Uterus (tissue), 4 donors: ENCODE results near the gene ZSWIM8. TPM values are rescaled to one million over a fixed set of nuclear protein-coding genes. Genes with fewer than 3 reads are reported as not detected.
"Not testable (repeated sequence)": the region's sequence is repeated elsewhere in the genome, so short reads cannot be mapped to it uniquely, and the experiment has no call there.

Source experiments
- DNase-seq, 2 donors: peaks; one replicate each; pipeline ENCODE4 v3.0.0-alpha.2; 2019 to 2020
- H3K27ac ChIP-seq, 2 donors: fragments of 200-600 bp; sonication (generic); 1 replicate in 1 of 2; 2 replicates in 1 of 2; pipeline ENCODE4 v1.5.1; 2016 to 2018
- H3K27me3 ChIP-seq, 2 donors: fragments of 200-600 bp; sonication (generic); one replicate each; pipeline ENCODE4 v1.5.1; 2018 to 2019; ENCODE audit warnings: control low read depth in 1 of 2
- H3K36me3 ChIP-seq, 2 donors: fragments of 200-600 bp; sonication (generic); one replicate each; pipeline ENCODE4 v1.5.1; 2019; ENCODE audit warnings: control low read depth in 1 of 2
- H3K4me1 ChIP-seq, 2 donors: fragments of 200-600 bp; sonication (generic); one replicate each; pipeline ENCODE4 v1.5.1; 2018 to 2019; ENCODE audit warnings: control low read depth in 1 of 2
- H3K4me3 ChIP-seq, 2 donors: fragments of 200-600 bp; sonication (generic); 1 replicate in 1 of 2; 2 replicates in 1 of 2; pipeline ENCODE4 v1.5.1; 2018 to 2019; ENCODE audit warnings: mild to moderate bottlenecking in 1 of 2
- H3K9me3 ChIP-seq, 2 donors: fragments of 200-600 bp; sonication (generic); one replicate each; pipeline ENCODE4 v1.5.1; 2019; ENCODE audit warnings: control low read depth in 1 of 2
- POLR2A ChIP-seq, 2 donors: fragments of 450-650 bp; IDR thresholded peaks; one replicate each; pipeline ENCODE4 v1.6.1; 2016; ENCODE audit warnings: antibody characterized with exemption in 2 of 2, mild to moderate bottlenecking in 1 of 2, moderate library complexity in 1 of 2
- intact Hi-C: fragments of 100-400 bp; cut with DNase I; formaldehyde crosslinking; loops from one replicate; pipeline ENCODE4 v1.15.1; 2023; ENCODE audit warnings: low total_unique reads
- total RNA-seq, 4 donors: library from RNA; depleted of rRNA in 3 of 4; stranded (reverse); fragments of >200 nt in 3 of 4; gene quantifications; one replicate each; pipeline versions ENCODE4 v1.1.0 to v1.2.4, GENCODE V29; 2014 to 2023
- TF ChIP-seq, protein P1 (sequence below), 4 experiments: fragments of 200-600 bp in 2 of 4; fragments of 450-650 bp in 2 of 4; sonication (generic) in 2 of 4; IDR thresholded peaks; one replicate each; pipeline ENCODE4 v1.5.1; 2016 to 2019; ENCODE audit warnings: antibody characterized with exemption in 4 of 4, mild to moderate bottlenecking in 2 of 4, moderate library complexity in 1 of 4
- donor health status: DM: yes; HTN: yes; CAD: no.

Gene ZSWIM8
- total RNA-seq, 4 donors from 2014 or later, result 61.4 to 112 (median 91.1) TPM

- no peaks in the 10 kb centered on the region for H3K9me3 ChIP-seq
- no peaks in the 10 kb centered on the region for H3K36me3 ChIP-seq
- H3K4me3 ChIP-seq, result no peak overlapping the region
- intact Hi-C loops, result no loop called here
- TF ChIP-seq, protein P1, sequence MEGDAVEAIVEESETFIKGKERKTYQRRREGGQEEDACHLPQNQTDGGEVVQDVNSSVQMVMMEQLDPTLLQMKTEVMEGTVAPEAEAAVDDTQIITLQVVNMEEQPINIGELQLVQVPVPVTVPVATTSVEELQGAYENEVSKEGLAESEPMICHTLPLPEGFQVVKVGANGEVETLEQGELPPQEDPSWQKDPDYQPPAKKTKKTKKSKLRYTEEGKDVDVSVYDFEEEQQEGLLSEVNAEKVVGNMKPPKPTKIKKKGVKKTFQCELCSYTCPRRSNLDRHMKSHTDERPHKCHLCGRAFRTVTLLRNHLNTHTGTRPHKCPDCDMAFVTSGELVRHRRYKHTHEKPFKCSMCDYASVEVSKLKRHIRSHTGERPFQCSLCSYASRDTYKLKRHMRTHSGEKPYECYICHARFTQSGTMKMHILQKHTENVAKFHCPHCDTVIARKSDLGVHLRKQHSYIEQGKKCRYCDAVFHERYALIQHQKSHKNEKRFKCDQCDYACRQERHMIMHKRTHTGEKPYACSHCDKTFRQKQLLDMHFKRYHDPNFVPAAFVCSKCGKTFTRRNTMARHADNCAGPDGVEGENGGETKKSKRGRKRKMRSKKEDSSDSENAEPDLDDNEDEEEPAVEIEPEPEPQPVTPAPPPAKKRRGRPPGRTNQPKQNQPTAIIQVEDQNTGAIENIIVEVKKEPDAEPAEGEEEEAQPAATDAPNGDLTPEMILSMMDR (IDR thresholded peaks at IDR 0.05), result no peak
- TF ChIP-seq POLR2A (IDR thresholded peaks at IDR 0.05), result no peak
- no peaks in the 10 kb centered on the region for H3K27me3 ChIP-seq
- H3K27ac ChIP-seq, result no peak overlapping the region
- DNase-seq, result no peak
- no peaks in the 10 kb centered on the region for H3K4me1 ChIP-seq
These were observed 5.7 kb downstream of the ZSWIM8 start for GRCh38 chr10:73790886-73791625.

DNA sequence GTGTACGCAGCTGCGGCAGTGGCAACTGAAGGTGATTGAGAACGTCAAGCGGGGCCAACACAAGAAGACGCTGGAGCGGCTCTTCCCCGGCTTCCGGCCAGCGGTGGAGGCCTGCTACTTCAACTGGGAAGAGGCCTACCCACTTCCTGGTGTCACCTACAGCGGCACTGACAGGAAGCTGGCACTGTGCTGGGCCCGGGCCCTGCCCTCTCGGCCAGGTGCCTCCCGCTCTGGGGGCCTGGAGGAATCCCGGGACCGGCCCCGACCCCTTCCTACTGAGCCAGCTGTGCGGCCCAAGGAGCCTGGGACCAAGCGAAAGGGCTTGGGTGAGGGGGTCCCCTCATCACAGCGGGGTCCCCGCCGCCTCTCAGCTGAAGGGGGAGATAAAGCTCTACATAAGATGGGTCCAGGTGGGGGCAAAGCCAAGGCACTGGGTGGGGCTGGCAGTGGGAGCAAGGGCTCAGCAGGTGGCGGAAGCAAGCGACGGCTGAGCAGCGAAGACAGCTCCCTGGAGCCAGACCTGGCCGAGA lies 6.5 kb downstream of the ZSWIM8 start:
- no peak for DNase-seq
- TF ChIP-seq, protein P1 (IDR thresholded peaks at IDR 0.05), result no peak
- no peak for TF ChIP-seq POLR2A (IDR thresholded peaks at IDR 0.05)
- intact Hi-C loops, result no loop called here
- no peaks in the 10 kb centered on the region for H3K27me3 ChIP-seq
- H3K27ac ChIP-seq, result no peak overlapping the region
- no peaks in the 10 kb centered on the region for H3K9me3 ChIP-seq
- H3K4me3 ChIP-seq, result no peak overlapping the region
- no peaks in the 10 kb centered on the region for H3K4me1 ChIP-seq
- no peaks in the 10 kb centered on the region for H3K36me3 ChIP-seq

GRCh38 chr10:73793456-73793855 lies 8.1 kb downstream of the ZSWIM8 start:
- H3K27me3 ChIP-seq, result no peaks in the 10 kb centered on the region
- no peaks in the 10 kb centered on the region for H3K36me3 ChIP-seq
- H3K9me3 ChIP-seq, result no peaks in the 10 kb centered on the region
- no peak overlapping the region for H3K27ac ChIP-seq
- DNase-seq, result no peak
- H3K4me1 ChIP-seq, result no peaks in the 10 kb centered on the region
- intact Hi-C loops, result no loop called here
- H3K4me3 ChIP-seq, result no peak overlapping the region
- TF ChIP-seq, protein P1 (IDR thresholded peaks at IDR 0.05), result no peak
- TF ChIP-seq POLR2A (IDR thresholded peaks at IDR 0.05), result no peak

DNA sequence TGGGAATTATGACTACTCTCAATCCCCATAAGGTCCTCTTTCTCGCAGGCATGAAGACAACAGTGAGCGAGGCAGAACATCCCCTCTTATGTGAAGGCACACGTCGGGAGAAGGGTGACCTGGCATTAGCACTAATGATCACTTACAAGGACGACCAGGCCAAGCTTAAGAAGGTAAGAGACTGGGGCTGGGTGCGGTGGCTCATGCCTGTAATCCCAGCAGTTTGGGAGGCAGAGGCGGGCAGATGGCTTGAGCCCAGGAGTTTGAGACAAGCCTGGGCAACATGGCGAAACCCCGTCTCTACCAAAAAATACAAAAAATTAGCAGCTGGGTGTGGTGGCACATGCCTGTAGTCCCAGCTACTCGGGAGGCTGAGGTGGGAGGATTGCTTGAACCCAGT lies 10.1 kb downstream of the ZSWIM8 start:
- DNase-seq, H3K36me3 ChIP-seq, H3K27ac ChIP-seq, H3K4me1 ChIP-seq, H3K27me3 ChIP-seq, intact Hi-C loops, H3K4me3 ChIP-seq, H3K9me3 ChIP-seq: not testable (repeated sequence)

- H3K4me3 ChIP-seq, DNase-seq, H3K27me3 ChIP-seq, H3K36me3 ChIP-seq, H3K9me3 ChIP-seq, H3K27ac ChIP-seq, intact Hi-C loops, H3K4me1 ChIP-seq: not testable (repeated sequence)
These were observed 10.6 kb downstream of the ZSWIM8 start for GRCh38 chr10:73796035-73796434.

GRCh38 chr10:73796766-73797165 lies 11.4 kb downstream of the ZSWIM8 start:
- no peak overlapping the region for H3K4me3 ChIP-seq
- intact Hi-C loops, result no loop called here
- H3K4me1 ChIP-seq, result no peaks in the 10 kb centered on the region
- TF ChIP-seq, protein P1 (IDR thresholded peaks at IDR 0.05), result no peak
- TF ChIP-seq POLR2A (IDR thresholded peaks at IDR 0.05), result no peak
- no peaks in the 10 kb centered on the region for H3K27me3 ChIP-seq
- no peaks in the 10 kb centered on the region for H3K9me3 ChIP-seq
- no peaks in the 10 kb centered on the region for H3K36me3 ChIP-seq
- no peak for DNase-seq
- H3K27ac ChIP-seq, result no peak overlapping the region
